NCI-H2107 treated with DMSO at 0.1 percent for 48 hours (cell line): ENCODE data around the gene PRKAG2.
"Not testable (repeated sequence)": the region's sequence is repeated elsewhere in the genome, so short reads cannot be mapped to it uniquely, and the experiment has no call there.

Experiments
- DNase-seq: peaks from one replicate; lab custom pipeline; 2025; ENCODE audit not compliant: unreplicated experiment; lab: John Stamatoyannopoulos, UW

The PRKAG2 gene

DNA sequence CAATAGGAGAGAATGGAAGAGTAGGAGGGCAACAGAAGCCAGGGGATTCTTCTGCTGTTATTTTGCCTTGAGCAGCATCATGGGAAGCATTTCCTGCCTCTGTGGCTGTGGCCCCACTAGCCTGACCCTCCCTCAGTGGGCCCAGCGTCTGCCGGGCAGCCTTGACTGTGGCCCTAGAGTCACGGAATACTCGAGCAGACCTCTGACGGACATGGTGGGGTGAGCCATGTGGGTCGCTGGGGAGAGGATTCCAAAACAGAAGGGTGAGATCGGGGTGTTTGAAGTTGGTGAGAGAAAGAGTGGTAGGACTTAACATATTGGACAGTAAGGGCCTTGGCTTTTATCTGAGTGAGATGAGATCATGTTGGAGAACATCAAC, 8.3 kb upstream of the PRKAG2 start:
- no peak for DNase-seq

DNA sequence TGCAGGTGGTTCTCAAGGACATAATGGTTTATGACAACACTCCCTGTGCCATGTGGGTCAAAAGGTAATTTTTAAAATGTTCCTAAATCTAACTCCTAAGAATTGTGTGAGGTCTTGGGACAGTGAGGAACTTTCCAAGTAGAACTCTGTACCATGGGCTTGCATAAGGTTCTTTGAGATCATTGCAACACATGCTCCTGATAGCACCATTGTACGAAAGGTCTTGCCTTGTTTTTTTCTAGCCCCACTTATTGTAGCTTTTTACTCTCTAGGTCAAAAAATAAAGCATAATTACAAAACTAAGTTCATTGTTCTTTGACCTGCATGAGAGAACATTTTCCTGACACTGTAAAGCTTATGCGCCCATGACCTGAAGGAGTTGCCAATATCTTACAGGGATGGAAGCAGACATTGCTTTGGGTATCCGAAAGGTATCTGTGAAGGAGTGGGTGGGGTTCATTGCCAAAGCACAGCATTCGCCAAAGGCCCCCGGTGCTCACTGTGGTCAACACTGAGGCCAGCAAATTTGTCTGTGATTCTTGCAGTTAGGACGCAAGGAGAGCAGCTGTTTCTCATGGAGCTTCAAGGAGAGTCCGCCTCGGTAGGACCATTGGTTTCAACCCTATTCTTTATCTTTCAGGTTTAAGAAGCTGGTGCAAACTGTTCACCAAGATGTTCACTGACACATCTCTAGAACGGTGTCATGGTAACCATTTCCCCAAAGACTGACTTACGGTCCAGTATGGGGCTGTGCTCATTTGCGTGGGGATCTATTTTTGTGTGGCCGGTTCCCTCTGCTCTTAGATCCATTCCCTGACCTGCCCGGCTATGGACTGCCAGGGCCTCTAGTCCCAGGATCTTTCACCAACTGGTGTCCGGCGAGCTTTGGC, 7.6 kb upstream of the PRKAG2 start:
- no peak for DNase-seq

DNA sequence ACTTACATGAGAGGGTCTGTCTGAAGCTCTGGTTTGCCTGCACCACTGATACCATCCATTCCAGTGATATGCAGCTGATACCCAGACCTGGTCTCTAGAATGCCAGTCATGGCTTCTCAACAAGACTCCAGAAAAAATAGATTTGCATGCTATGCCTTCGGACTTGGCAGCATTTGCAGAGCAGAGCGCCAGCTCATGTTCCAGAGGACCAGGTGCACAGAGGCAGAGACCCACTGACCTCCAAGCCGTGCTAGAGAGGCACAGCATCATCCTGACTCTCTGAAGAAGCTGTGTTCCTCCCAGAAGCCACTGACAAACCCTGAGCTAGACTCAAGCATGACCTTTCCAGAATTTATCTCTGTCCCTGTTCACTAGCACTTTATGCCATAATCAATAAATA, 6.9 kb upstream of the PRKAG2 start:
- DNase-seq = no peak

DNA sequence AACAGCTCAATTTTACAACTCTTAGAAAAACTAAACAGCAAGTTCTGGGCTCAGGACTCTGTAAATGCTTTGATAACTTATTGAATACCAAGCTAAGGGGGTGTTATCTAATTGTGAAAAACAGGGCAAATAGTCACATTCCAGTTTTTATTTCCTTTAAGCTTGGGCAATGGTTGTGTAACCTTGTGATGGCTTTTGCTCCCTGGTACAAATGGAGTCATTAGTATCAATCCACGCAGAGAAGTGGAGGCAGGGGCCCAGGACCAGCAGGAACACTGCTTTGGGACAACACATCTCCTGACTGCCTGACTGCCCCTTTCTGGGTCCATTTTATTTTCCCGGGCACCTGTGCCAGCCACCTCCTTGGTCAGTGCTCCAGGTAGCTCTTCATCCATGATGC, 5.8 kb upstream of the PRKAG2 start:
- DNase-seq = no peak

DNA sequence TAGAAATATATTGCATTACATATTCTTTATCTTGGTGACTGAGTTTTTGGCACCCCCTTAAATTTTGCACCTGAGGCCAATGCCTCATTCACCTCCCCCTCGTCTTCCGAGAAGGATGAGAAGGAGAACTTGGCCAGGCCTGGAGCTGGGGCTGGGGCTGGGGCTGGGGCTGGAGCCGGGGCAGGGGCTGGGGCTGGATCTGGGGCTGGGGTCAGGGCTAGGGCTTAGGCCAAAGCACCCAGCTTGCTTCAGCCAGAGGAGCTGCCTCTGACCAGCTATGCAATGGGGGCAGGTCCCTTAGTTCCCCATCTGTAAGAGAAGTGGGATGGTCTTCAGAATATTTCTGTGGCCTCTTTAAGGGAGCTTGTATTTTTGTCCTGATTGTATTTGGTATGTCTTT, 3.8 kb upstream of the PRKAG2 start:
- DNase-seq = no peak

DNA sequence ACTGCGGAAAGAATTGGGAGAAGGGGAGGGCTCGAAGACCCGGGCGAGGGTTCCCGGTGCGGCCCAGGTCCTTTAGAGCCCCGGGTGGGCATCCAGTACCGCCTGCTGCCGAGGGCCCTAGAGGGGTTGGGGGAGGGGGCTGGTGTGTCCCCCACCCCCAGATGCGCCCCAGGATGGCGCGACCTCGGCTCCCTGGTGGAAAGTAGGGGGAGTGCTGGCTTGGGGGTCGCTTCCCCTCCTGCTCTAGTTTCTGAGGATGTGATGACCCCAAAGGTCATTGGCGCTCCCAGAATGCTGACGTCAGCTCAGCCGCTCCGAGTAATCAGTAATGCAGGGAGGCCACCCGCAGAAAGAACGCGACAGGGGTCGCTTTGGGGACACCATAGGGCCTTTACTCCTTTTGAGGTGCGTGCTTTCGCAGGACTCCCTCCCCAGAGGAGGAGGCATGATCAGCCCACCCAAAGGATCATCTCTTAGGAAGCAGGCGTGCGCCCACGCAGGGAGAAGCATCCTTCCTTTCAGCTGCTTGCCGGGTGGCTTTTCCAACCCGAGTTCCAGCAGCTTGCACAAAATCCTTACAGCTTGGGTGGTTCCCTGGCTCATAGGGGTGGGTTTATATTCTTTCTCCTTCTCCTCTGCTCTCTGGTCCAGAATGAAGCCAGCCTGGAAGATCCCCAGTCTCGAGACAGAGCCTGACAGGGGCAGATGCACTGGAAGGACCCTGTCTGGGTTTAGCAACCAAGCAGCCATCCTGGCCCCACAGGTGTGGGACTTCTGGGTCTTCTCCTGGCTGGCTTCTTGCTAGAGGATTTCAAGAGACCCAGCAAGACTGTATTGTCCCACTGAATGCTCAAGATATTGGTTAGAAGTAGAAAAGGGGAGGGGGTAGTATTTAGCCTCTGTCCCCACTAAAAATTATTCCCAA, 1.3 kb upstream of the PRKAG2 start:
- no peak for DNase-seq

DNA sequence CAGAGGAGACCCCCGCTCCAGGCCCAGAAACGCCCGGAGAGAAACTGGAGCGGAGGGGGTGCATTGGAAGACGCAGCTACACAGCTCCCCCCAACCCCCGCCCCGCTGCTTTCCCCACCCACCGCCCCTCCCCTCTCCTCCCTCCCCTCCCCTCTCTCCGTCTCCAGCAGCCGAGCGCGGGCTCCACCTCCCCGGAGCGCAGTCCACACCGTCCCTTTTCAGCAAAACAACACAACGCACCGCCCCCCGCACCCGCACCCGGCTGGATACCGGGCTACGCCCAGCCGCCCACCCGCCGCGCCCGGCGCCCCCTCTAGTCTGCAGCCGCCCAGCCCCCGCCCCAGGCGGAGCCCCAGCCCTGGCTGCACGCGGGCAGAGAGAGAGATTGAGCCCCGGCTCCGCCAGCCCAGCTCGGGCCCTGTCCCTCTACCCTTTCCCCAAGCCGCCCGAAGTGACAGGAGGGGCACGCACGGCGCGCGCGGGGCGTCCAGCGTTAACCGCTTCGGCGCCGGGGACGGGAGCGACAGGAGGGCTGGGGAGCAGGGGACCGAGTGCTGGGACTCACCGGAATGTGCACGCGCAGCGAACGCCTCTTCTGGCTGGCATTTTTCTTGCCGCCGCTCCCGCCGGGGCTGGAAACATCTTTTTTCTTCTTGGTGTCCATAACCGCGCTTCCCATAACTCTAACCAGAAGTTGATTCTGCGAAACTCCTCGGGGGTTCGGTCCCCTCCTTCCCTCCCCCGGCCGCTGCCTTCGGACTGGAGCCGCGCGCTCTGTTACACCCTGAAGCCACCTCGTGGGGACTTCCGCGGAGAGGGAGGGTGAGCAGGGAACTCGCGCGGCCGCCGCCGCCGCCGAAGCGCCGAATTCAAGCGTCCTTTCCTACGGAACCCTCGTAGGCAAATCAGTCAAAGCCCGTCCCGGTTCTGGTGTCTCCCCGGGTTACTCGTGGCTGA, 695 bp downstream of the PRKAG2 start:
- peak; percentile 47 for DNase-seq

DNA sequence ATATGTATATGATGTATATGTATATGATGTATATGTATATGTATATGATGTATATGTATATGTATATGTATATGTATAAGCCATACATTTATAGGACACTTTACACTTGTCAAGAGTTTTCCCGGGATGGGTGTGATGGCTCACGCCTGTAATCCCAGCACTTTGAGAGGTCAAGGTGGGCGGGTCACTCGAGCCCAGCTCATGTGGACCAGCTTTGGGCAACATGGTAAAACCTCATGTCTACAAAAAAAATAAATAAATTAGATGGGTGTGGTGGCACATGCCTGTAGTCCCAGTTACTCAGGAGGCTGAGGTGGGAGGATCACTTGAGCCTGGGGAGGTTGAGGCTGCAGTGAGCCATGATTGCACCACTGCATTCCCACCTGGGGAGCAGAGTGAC, 2.4 kb downstream of the PRKAG2 start:
- DNase-seq = not testable (repeated sequence)

DNA sequence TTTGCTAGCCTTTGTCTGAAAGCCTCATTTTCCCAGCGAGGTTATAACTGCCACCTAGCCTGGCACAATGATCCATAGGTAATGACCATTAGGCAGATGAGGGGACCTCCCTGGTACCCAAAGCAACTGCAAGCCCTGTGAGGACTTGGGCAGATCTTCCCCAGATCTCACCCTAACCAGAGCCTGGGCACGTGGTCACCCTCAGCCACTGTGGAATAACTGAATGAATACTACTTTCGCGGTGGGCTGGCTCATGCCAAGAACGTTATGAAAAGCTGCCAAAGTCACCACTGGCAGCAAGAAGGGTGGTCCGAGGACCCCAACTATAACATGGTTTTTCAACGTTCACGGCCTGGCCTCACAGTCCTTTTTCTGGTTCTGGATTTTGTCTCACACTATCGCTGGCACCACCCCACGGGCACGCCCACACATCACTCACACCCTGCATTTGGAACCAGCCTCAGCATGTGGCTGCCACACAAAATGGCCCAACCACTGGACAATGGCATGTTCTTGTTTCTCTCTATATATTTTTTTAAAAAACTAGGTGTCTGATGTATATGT, 3.4 kb downstream of the PRKAG2 start:
- no peak for DNase-seq

DNA sequence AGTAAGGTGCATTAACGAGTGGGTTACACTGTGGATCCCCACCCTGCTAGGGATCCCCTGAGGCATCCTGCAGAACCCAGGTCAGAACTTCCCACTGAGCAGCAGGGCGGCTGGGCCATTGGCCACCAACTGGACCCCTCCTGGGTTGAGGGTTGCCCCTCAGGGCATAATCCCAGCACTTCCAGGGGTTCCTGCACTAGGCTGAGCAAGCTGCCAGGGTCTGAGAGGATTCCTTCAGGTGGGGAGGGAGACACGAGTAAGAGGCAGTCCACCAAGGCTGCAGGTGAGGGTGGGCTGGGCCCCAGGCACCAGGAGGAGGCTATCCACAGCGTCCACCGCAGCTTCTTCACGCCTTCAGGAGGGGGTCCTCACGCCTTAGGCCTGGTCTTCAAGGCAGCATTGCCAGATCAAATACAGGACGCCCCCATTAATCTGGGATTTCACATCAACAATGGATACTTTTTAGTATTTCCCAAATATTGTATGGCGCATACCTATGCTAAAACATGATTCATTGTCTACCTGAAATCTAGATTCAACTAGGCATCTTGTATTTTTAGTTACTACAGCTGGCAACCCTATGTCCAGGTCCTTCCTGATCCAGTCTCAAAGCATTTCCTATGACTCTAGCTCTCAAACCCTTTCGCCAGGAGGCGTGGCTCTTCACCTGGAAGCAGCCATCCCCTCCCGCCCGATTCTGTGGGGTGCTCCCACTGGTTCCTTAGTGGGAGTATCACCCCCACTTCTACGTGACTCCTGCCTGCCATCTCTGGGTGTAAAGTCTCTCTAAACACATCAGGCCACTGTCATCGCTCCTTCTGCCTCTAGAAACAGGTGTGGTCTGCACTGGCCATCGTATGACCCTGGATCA, 4.1 kb downstream of the PRKAG2 start:
- no peak for DNase-seq

DNA sequence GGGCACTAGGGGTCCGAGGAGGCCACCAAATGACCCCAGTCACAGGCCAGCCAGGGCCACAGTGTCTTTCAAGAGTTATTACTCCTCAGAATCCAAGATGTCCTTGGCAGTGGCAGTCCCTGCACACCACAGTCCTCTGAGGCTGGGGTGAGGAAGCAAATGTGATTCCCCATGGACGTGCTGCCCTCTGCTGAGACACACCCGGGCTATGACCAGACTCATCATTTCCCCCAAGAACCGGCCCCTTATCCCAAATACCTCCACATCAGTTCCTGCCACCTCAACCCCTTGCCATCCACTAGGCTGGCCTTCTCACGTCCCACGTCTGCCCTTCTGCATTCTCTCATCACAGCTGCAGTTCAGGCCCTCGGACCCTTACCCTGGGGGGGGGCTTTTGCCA, 5.0 kb downstream of the PRKAG2 start:
- DNase-seq = no peak

DNA sequence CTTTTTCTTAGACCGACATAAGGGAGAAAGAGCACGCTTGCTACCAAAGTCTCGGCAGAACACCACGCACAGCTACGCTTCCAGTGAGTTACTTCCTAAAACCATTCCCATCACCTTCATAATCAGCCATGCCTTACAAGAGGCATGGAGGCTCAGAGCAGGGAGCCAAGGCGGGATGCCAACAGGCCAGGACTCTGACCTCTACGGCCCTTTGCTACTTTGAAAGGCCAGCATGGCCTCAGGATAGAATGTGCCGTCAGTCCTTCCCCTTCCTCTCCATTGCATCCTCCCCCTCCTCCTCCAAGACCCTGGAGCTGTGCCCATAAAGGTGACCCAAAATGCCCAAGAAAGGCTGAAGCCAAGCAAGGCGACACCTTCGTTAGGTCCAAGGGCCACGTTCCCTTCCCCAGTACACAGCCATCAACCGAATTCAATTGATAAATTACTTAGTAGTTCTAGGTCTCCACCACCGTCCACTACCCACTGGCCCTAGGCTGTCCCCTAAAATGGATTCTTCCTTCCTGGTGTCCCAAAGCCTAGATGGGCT, 5.7 kb downstream of the PRKAG2 start:
- DNase-seq = no peak

DNA sequence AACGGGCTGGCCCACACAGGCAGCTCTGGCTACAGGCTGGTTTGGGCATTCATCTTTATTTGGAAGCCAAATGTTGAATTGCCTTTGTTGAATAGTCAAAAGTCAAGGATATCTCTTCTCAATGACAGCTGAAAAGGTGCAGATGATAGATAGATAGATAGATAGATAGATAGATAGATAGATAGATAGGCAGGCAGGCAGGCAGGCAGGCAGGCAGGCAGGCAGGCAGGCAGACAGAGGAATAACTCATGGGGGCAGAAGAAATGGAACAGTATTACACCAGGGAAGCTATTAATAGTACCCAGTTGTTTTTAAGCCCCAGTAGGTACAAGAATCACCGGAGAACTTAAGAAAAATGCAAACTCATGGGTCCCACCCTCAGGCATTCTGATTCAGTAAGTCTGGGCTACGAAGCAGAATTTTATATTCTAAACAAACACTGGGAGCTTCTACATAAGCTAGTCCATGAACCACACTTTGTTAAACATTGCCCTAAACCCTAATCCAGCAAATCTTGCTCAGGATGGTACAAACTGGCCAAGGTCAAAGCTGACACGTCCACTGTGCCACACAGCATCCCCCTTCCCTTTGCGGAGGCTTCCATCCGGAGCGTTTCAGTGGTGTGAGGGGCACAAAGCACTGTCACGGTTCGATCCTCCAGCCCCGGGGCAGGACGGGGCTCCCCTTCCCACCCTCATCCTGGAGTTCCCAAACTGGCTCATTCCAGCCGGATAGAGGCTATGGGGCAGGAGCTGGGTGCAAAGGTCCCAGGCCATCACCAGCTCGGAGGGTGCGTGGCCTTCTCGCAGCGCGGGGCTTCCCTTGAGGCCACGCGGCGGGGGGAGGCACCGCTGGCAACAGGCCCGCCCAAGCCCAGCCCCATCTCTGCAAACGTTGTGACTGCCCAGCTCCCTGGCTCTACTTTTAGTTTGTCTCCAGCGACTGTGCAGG, 6.7 kb downstream of the PRKAG2 start:
- no peak for DNase-seq

DNA sequence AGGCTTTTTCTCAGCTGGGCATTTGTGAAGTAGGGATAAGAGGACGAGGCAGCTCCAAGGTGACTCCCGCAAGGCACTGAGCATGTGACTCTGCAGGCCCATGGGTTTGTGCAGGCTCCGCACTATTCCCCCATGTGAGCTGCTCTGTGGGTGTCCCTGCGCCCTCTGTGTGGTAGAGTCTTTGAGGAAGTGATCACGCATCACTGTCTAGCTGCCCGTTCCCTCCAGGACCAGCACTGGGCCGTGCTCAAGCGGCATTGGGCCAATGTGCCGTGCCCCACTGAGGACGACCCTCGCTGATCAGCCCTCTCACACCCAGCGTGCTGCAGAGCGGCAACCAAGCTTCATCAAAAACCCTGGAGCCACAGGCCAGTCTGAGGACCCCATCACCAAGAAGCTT, 7.5 kb downstream of the PRKAG2 start:
- no peak for DNase-seq

DNA sequence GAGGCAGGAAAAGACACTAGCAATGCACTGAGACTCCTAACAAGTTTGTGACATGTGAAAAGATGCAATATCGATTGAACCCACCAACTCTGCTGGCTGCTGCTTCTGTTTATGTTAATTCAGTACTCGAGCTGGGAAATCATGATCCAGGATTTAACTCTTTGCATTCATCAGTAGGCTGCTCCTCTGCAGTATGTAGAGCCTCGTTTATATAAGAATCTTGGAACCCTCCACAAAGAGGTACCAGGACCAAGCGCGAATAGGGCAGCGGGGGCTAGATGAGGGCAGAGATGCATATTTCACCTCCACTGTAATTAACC, 7.8 kb downstream of the PRKAG2 start:
- DNase-seq = no peak

DNA sequence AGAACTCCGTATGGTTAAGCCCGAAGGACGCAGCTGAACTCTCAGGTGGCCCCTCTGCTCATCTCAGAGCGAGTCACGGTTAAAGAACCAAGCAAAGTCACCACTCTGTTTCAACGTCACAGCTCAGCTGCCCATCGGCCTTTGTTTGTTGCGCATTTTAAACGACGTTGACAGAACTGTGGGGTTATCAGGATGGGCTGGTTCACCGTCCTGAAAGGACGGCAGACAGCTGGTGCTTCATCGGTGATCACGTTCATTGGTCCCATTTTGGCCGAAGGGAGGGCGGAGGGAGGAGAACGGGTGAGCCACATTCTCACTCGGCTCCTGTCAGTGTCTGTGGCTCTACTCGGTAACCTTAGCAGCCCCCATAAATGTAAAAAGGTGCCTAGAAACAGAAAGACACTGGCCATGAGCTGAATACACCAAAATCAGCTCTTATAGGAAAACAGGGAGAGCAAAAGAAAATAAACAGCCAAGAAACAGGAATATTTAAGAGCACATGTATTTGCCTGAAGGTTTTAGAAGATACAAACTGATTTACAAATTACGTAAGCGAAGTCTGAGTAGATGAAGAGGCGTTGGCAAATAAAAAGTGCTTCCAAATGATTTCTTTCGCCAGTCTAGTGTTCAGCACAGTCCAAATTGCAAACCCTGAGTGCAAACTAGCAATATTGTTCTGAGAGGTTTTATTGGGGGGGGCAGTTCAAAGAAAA, 8.4 kb downstream of the PRKAG2 start:
- DNase-seq = no peak

DNA sequence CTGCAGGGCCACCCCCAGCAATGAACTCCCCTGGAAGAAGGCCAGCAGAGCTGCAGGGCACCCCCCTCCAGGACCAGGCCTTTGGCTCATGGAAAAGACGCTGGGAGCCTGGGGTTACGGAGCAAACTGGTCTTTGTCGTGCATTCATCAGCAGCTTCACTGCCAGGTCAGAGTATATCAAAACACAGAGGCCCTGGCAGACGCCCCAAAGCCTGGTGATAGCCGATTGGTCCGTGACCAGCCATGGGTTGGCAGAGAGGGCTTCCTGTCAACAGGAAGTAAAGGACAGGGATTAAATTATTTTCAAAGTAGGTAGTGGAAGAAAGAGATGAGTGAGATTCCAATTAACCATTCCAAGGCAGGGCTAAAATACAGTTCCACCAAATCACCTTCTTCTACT, 9.0 kb downstream of the PRKAG2 start:
- no peak for DNase-seq
